DMS153 (cell line): ENCODE data around the gene LHX2.

Experiments used
- DNase-seq: peaks from one replicate; lab custom pipeline; 2025; lab: John Stamatoyannopoulos, UW

LHX2 gene

DNA sequence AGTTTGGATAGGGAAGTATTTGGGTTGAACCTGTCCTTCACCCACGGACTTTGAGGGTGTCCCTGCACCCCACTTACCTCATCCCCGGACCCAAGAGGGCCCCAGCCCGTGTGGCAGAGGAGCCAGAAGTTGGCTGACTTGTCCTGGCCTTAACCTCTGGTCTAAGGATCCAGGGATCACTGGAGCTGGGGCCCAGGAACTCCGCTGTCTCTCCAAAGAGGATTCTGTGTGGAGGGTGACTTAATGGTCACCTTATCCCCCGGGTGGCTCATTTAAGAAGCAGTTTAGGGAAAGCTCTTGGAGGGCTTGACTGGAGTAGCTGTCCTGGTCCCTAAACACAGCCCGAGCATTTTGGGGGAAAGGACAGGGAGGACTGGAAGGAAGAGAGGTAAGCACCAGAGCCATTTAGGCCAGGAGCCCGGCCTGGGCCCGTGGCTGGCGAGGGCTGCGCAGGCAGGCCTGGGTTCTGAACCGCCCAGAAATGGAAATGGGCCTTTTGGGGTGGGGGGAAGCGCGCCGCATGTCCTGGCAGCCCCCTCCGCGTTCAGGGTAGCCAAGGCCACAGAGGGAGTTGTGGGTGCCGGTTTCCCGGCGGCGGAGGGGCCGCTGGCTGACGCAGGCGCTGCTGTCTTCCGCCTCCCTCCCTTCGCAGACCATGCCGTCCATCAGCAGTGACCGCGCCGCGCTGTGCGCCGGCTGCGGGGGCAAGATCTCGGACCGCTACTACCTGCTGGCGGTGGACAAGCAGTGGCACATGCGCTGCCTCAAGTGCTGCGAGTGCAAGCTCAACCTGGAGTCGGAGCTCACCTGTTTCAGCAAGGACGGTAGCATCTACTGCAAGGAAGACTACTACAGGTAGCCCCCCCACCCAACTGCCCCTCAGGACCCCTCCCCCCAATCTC is 2.0 kb downstream of the LHX2 start:
- no peak for DNase-seq

DNA sequence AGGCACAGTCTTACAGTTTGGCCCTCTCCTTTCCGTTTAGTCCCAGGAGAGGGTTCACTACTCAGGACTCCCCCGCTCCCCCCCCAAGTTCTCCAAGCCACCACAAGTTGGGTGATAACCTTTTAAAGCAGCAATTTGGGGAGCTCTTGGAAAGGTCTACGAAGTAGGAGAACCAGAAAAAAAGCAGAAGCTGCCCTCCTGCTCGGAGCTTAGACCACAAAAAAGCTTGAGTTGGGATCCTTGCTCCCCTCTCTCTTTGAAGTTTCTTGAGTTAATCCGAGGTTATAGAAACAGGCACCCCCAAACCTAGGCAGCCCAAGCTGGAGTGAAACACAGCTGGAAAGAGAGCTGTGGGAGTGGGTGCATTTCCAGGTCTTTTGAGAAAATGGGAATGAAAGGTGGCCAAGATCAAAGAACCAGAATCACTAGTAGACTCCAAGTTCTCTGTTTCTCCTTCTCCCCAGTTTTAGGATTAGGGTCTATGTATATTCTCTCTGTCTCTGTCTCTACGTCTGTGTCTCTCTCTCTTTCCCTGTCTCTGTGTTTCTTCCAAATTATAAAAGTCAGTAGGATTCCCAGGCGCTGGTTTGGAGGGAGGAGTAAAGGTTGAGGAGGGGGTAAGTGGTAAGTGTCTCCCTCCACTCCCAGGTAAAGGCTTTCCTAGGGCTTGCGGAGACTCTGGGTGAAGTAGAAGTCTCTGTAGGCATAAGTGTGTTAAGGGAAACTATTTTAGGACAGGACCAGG is 2.8 kb downstream of the LHX2 start:
- no peak for DNase-seq

DNA sequence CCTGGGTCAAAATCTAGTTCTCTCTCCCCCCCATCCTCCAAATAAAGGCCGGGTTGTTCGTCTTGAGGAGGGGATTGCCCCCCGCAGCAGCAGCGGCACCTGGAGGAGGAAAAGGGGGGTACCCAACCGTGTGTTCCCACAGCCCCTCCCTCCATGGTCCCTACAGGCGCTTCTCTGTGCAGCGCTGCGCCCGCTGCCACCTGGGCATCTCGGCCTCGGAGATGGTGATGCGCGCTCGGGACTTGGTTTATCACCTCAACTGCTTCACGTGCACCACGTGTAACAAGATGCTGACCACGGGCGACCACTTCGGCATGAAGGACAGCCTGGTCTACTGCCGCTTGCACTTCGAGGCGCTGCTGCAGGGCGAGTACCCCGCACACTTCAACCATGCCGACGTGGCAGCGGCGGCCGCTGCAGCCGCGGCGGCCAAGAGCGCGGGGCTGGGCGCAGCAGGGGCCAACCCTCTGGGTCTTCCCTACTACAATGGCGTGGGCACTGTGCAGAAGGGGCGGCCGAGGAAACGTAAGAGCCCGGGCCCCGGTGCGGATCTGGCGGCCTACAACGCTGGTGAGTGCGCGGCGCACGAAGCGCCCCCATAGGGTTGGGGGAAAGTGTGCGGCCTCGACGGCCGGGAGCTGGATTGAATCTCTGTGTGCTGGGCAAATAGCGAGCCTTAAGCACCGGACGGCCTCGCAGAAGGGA is 3.5 kb downstream of the LHX2 start:
- no peak for DNase-seq

DNA sequence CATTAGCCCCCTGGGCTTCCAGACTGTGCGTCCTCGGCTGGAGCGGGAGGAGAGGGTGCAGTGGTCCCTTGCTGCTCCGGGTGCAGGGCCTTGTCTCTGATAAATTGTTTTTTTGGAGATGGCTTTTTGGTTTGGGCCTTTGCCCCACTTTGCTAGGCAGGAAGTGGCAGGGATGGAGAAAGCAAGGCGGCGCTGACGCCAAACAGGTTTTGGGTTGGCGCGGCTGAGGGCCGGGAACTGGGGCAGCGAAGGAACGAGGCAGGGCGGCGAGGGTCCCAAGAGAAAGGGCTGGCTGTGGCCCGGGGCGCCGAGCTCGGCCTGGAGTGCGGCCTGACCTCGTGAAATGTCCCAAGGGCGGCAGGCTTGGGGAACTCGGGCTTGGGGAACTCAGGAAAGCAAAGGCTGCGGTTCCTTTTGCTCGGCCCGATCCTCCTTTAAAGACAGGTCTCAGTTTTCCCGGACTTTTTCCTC is 4.1 kb downstream of the LHX2 start:
- DNase-seq: no peak

DNA sequence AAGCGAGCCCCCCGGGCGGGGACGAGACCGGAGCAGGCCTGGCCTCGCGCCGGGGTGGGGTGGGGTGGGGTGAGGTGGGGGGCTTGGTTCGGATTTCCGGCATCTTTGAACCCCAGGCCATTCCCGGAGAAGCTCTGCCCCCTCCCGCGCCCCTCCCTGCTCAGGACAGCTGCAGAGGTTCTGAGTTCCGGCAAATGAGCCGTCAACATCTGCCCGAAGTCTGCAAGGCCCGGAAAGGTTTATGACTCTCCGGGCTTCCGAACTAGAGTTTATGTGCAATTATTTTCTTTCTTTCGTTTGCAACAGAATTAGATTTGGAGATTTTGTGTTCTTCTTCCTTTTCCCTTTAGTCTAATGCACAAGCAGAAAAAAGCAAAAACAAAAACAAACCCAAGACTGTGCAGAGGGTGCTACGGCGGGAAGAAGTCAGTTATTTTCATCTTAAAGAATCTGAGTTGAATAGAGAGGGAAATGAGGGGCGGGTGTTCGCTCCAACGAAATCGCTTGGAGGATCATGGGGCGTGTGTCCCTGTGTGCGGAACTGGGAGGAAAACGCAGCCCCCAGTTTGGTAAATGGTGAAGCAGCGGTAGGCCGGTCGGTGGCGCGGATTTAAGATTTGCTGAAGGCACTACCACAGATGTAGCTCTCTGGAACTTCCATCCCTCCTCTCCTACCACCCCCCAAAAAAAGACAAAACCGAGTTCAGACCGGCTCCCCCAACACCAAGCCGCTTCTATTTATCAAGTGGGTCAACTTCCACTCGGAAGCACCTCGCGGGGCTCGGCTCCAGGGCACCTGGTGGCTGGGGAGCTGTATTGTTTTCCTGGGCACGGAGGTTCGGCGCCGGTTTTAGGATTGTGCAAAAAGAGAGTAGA is 4.8 kb downstream of the LHX2 start:
- no peak for DNase-seq

DNA sequence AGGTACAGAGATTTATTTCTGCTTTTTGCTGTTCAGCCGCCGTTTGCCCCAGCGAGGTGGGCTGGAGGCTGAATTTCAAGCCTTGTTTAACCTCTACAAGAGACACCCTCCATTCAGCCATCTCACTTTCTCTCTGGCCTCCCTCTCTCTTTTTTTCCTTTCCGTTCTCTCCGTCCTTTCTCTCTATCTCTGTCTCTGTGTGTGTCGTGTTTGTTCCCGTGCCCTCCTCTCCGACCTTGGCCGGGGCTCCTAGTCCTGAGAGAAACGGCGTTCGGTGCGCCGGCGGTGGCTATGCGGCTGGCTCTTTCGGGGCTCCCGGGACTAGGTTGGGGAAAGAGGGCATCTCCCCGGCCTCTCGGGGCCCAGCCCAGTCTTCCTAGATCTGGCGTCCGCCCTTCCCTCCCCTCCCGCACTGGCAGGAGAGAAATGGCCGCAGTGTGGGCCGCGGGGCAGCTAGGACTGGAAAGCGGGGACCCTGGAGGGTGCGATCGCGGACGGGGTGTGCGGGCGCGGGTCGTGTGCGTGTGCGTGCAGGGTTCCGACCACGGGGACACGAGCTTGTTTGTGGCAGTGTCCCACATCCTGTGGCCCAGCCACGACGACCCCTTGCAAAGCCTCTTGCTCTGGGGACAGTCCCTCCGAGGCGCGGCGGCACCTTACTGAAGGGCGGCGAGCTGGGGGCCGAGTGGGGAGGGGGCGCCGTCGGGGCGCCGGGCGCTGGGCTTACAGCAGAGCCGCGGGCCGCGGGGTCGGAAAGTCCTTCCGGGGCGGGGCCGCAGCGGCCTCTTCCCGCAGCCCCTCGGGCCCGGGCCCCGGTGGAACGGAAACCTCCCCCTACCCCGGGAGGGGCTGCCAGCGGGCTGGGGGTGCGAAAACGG is 5.7 kb downstream of the LHX2 start:
- DNase-seq: no peak

DNA sequence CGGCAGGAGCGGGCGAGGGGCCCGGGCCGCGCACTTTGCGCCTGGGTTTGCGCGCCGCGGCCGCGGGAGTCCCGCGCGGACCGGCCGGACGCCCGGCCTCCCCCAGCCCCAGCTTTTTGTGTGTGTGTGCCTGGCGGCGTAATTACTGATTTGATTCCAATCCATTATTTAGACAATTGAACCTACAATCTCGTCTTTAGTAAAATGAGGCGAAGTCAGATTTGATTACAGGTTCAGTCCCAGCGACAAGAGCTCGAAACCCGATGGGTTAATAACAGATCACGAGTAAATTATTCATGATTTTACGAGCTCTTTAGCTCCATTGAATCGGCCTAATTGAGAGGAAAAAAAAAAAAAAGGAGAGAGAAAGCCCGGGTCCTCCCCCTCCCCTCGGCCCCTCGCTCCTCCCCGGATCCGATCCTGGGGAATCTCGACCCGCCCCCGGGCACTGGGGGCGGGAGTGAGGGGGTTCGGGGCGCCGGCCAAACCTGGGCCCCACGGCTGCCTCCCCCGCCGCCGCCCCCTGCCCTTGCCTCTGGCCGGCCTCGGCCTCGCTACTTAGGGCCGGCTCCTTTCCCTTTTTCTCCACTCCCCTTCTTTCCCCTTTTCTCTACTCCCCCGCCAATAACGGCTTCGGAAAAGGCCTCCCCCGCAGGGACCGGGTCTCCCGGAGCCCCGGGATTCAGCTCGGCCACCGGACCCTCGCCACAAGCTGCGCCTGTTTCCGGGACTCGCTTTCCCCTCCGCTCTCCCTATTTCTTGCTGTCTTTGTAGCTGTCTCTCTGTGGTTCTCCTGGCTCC is 6.6 kb downstream of the LHX2 start:
- DNase-seq: no peak

DNA sequence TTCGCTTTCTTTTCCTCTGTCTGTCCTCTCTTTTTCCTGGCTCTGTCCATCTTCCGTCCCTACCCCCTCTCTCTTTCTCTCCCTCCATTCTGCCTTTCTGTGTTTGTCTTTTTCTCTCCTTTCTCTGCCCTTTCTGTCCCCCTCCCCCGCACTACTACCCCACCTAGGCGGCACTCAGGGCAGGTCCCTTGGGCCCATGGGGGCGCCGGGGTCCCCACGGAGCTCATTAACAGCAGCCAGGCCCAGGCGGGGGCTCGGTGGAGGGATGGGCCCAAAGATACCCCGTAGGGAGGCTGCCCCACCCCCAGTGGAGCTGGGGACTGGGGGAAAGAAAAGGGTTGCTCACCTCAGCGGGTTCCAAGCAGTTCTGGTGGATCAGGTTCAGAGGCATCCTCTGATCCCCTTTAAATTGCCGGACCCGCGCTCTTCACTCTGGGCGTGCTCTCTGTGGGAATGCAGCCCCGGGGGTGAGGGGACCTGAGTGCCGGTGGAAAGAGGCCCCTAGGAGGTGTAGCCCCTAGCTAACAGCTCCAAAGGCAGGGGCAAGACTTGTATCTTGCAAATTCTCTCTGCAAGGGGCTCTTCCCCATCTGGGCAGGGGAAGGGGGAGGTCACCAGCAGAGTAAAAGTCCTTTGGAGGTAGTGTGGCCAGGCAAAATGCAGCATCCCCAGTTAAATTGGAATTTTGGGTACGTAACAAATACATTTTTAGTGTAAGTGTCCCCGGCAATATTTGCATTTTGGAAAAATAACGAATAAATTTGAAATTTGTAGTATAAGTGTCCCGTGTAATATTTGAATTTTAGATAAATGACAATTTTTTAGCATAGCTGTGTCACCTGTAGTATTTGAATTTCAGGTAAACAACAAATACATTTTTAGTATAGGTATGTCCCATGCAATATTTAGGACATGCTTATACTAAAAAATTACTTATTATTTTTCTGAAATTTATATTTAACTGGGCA is 7.4 kb downstream of the LHX2 start:
- no peak for DNase-seq

DNA sequence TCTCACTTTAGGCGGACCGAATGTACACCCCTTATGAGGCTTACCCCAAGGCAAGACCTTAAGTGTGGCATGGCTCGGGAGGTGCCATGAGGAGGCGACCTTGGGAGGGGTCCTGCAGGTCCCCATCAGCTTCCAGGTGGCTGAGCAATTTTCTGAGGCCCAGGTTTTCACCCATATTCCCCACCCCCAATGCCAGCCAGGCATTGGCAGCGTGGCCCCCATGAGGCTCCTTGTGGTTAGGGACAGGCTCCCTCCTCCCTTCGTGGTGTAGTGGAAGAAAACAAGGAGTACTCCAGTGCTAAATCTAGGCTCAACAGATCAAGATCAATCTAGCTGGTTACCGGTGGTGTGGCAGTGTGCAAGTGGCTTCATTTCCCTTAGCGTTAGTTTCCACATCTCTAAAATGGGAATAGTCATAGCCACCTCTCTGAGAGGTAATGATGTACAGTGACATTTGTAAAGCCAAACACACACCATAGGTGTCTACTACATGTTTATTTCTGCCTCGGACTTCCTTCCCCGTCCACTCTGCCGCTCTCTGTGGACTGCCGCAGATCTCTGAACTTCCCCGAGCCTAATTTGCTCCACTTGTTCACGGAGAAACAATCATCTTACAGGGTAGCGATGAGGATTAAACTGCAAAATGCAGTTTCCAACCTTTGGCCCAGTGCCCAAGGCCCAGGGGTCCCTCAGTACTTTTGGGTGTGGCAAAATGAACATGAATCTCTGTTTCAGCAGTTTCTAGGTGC is 8.4 kb downstream of the LHX2 start:
- no peak for DNase-seq

DNA sequence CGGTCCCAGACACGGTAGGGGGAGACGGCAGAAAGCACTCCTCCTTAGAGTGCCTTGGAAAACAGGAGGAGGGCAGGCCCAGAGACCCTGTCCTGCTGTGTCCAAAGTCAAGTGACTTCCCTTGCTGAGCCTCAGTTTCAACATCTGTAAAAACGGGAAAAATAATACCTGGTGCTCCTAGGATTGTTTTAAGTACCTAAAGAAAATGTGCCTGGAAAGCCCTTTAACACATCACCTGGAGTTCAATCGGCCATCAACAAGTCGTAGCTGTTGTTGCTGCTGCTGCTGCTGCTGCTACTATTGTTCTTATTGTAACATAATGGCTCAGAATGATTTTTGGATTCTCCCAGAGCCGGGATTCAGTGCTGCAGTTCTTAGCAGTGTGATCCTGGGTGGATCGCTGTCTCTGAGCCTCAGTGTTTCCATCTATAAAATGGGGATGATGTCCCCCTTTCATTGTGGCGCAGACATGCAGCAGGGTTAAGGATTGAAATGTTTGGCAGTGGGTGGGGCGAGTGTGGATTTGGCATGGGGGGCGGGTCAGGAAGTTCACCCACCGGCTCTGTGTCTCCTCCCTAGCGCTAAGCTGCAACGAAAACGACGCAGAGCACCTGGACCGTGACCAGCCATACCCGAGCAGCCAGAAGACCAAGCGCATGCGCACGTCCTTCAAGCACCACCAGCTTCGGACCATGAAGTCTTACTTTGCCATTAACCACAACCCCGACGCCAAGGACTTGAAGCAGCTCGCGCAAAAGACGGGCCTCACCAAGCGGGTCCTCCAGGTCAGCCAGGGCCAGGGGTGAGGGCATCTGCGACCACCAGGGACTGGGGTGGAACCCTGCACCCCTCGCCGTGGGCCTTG is 9.2 kb downstream of the LHX2 start:
- no peak for DNase-seq

DNA sequence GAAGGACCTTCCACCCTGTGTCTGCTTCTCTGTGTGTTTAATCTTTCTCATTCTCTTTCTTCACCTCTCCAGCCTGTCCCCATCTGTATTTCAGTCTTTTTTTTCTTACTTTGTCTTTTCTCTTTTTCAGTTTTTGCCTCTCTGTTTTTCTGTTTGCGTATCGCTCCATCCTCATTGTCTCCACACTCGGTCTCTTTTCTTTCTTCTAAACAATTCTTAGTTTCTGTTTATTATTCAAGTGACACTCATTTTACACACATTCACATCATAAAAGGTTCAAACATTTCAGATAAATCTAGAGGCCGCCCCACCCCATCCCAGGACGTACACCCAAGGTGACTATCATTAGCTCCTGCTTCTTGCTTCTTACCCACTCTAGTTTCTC is 9.8 kb downstream of the LHX2 start:
- no peak for DNase-seq

DNA sequence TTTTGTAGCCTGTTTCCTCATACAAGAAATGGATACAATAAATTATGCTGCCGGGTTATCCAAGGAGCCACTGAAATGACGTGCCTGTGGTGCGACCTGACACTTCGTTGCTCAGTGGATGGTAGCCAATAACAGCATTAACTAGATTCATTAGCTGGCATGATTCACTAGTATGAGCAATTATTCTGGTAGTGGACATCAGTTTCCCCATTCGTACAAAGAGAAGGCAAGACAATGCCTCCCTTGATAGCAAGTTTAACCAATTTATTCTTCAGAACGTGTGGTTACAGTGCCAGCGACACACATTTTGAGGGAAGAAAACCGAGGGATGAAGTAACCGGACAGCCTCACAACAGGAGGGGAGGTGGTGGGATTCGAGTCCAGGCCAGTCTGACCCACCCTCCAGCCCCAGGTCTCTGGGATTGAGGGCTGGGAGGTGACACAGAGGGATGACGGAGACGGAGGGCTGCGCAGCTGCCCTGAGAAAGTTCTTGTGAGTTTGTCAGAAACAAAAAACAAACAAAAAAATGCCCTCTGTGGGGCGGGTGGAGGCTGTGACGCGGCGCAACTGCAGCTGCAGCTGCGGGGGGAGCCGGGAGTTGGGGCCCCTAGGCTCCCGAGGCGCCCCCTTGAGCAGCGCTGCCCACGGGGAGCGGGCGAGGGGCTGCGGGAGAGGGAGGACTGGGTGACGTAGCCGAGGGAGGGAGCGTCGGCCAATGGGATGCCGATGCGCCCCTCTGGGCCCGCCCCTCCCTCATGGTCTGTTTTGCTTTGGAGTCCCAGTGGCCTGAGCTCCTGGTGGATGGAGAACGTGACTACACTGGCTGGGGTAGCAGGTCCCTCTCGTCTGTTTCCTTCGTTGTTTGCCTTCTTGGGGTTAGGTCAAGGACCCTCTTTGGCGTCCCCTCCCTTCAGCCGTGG is 10.9 kb downstream of the LHX2 start:
- DNase-seq: no peak

DNA sequence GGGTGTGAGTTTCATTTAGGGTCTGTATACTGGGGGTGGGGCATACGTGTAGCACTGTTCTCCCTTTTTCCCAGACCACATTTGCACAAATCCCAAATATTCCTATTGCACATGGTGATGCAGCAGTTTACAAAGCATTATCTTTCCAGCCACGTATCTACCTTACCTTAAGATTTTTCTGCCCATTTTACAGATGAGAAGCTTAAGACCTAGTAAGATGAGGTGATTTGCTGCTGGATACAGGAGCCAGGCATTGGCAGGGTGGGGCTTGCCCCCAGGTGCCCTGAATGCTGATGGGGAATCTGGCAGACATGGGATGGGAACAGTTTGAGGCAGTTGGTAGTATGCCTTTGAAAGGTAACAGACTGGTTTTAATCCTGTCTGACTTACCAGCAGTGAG is 12.5 kb downstream of the LHX2 start:
- DNase-seq: no peak

DNA sequence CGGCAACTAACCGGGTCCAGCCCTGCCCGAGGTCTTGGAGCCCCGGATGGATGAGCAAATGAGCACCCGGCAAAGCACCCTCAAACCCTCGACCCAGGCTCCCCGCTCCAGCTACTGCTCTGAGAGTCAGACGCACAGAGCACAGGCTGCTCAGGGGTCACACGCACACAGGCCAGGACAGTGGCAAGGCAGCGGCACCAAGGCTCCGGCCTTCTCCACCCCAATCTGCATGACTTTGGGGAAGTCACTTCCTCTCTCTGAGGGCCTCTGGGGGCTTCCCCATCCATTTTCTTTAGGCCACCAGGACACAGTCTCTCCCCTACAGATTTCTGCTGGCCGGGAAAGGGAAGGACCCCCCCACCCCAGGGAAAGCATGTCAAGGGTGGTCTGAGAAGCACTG is 18.0 kb downstream of the LHX2 start:
- DNase-seq: no peak

DNA sequence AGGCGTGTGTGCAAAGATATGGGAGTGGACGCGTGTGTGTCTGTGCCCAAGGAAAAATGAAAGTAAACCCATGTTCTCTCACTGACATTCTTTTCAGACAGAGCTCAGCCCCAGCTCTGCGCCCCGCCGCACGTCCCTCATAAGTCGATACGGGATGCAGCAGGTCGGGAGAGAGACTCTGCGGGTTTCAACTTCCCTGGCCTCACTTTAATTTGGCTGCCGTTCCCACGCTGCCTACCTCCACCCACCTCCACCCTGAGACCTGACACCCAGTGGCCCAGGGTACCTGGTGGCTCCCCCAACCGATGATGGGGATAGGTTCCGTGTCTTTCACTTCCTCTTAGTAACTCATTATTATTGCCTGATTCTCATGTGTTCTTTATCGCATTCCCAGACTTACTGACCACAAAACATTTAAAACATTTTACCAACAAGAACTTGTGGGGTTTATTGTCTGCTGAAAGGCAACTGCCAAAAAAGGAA is 19.4 kb downstream of the LHX2 start:
- no peak for DNase-seq

DNA sequence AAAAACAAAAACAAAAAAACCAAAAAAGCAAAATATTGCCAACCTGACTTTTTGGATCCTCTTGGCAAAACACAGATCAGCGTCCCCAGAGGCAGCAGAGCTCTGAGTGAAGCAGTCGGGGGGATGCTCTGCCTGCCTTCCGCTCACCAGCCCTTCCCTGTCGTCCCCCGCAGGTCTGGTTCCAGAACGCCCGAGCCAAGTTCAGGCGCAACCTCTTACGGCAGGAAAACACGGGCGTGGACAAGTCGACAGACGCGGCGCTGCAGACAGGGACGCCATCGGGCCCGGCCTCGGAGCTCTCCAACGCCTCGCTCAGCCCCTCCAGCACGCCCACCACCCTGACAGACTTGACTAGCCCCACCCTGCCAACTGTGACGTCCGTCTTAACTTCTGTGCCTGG is 20.7 kb downstream of the LHX2 start:
- no peak for DNase-seq
